NCI-H2171 treated with DMSO at 0.1 percent for 48 hours (cell line): ENCODE results near the gene GTF2A1.
A peak's percentile ranks its signal among the peaks of the same experiment; 100 is the strongest.
"Not testable (repeated sequence)": the region's sequence is repeated elsewhere in the genome, so short reads cannot be mapped to it uniquely, and the experiment has no call there.

ENCODE experiments used
- DNase-seq: peaks from one replicate; lab custom pipeline; 2025; lab: John Stamatoyannopoulos, UW

The GTF2A1 gene

DNA sequence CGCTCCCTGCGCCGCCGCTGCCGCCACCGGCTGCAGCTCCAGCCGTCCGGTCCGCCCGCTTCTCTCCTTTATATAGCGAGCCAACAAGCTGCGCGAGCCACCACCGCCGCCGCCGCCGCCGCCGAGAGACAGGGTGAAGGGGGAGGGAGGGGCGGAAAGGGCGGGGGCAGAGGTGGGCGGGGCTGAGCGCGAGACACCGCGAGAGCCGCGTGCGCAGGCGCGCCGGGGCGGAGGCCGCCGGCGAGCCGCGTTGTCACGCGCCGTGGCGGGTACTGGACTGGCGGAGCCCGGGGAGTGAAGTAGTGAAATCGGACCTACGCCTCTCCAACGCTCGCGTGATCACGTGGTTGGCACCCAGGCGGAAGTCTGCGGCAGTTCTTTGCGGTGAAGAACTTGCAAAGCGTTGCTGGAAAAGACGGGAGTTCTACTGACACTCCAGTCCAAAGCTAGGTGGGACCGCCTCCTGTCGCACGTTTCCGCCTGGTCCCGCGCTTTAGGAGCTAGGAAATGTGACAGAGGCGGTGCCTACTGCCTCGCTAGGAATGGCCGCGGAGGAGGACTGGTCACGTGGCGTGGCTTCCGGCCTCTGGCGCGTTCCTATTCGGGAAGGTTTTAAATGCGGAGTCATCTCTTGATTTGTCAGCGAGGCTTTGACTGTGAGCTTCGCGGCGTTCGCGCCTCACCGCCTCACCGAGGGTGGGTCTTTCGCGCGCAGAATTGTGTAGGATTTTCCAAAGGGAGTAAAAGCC, at the start of gene GTF2A1:
TSS of gene GTF2A1 (minus strand) at position 130 of the 749 bp plus-strand sequence. CDS start 441 bp downstream, outside the sequence.
- DNase-seq = peak; percentile 100

DNA sequence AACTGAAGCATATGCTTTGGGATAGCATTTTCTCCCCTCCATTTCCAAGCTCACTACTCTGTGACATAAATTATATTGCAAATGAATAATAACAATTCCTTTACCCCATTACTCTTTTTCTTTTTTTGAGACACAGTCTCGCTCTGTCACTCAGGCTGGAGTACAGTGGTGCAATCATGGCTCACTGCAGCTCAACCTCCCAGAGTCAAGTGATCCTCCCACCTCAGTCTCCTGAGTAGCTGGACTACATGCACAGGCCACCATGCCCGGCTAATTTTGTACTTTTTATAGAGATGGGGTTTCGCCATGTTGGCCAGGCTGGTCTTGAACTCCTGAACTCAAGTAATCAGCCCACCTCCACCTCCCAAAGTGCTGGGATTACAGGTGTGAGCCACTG, 49.2 kb upstream of the GTF2A1 start:
- DNase-seq = no peak

DNA sequence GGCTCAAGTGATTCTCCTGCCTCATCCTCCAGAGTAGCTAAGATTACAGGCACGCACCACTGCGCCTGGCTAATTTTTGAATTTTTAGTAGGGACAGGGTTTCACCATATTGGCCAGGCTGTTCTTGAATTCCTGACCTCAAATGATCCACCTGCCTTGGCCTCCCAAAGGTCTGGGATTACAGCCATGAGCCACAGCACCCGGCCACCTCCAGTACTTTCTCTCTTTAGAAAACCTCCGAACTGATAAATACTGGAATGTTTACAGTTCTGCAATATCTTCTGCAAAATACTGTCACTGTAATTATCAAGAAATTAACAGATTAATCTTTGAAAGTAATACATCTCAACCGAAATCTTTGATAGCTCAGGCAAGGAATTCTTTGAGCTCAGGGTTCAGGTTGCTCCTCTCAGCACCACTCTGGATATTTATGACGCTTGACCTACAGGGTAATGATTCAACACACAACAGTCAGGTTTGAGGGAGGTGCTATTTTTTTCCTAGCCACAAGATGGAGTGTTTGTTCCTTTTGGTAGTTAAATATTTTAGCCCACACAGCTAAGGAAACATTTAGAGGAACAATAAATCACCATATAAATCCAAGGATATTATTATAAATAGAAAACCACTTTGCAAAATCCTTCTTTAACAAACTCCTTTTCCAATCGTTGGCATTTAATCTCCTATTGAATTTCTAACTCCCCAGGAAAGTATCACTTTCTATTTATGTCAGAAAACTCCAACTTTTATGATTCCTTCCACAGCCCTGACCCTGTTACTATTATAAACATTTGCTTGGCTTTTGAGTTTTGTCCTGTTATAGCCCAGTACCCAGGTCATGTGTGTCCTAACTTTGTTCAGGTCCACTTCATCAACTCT, 48.6 kb upstream of the GTF2A1 start:
- DNase-seq = peak; percentile 83

DNA sequence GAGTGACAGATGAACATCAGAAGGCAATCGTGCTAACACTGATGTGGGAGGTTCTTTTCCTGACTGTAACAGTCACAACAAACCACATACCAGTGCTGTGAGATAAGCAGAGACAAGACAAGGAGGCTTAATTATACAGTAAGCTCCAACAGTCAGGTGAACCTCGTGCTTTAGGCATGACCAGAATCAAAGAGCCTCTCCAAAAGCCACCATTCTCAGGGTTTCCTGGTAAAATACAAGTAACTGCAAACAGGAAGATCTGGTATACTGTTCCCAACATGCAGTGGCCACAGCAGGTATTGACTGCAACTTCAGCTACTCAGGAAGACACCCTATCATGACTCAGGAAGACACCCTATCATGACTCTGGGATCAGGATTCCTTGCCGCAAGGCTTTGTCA, 47.3 kb upstream of the GTF2A1 start:
- DNase-seq = no peak

DNA sequence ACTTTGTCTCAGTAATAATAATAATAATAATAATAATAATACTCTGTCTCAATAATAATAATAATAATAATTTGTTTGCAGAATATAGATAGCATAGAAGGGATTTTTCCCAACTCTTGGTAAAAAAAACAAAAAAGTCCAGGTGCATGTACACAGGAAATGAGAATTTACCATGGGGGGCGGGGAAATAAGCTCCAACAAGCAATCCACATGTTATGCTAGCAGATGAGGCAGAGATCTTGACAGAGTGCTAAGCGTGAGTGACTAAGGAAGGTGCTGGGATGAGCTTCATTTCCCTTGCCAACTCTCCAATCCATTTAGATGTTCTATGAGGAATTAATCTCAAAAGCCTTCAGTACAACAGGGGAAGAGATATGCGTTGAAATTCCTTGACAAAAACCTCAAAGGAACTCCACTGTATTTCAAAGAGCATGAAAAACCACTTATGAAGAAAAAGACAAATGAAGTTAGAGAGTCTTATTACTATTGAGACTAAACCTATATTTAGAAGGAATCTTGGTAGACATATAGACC, 44.9 kb upstream of the GTF2A1 start:
- DNase-seq = no peak

DNA sequence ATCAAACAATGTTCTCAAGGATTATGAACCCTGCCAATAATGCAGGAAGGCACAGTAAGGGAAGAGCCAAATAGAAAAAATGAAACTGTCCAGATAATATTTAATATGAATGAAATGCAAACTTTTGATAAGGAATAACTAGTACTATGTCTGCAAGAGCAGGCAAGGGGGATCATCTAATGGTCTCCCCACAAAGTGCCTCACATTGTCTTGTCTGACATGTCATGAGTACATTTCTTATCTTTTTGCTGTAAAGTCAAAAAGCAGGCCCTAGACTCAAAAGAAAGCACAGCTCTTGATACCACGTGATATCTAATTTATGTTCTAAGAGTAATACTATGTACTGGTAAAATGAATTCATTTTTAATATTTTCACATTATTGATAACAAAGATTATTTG, 43.9 kb upstream of the GTF2A1 start:
- no peak for DNase-seq

DNA sequence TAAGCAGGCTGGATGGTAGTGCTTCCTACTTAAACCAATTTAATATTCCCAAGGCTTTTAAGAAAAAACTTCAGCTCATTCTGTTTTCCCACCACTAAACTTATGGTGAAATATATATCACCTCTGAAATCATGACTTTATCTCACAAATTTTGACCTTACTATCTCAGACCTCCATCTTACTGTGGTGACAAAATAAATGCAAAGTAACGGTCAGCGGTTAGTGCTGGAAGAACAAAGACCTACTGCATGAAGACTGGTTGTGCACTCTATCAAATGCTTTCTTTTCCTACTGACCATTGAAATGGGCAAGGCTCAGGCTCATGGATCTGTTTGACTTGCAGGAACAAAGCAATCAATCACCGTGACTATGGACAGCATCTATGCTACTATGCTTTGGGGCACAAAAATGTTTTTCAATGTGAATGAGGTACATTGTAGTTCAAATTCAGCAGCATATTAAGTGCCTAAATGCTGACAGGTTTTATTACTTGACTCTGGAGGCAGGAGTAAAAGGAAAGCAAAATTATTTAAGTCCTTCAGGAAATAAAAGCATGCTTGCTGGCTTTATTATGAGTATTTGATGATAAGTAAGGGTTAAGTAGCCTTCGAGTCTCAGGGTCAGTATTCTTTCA, 43.1 kb upstream of the GTF2A1 start:
- no peak for DNase-seq

DNA sequence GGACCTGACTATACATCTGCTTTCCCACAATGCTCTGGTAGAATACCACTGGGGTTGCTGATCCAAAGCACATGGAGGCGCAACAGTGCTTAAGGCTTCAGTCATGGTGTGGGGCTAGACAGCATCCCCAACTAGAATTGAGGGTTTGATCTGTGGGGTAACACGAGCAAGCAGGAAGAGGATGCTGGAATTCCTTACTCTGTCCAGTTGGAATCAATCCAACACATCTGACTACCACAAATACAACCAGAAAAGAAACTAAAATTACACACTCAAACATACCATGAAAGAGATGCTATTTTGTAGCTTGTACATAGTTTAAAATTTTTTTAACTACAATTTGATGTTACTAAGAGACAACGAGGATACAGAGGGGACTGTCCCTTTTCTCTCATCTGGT, 40.4 kb upstream of the GTF2A1 start:
- no peak for DNase-seq

DNA sequence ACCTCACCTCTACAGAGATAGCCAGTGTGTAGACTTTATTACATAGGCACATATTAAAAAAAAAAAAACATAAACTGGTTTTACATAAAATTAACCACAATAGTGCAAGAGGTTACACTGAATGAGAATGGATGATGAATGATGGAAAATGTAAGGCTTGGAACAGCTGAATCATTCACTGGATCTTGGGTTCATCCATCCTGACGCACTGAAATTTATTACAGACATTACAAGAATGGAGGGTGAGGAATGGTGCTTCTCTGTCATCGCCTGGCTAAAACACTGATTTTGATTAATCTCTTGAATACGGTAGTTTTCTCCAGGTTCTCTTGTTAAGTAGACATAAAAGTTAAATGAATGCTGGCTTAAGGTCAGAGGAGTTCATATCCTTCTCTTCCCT, 40.0 kb upstream of the GTF2A1 start:
- DNase-seq = no peak

DNA sequence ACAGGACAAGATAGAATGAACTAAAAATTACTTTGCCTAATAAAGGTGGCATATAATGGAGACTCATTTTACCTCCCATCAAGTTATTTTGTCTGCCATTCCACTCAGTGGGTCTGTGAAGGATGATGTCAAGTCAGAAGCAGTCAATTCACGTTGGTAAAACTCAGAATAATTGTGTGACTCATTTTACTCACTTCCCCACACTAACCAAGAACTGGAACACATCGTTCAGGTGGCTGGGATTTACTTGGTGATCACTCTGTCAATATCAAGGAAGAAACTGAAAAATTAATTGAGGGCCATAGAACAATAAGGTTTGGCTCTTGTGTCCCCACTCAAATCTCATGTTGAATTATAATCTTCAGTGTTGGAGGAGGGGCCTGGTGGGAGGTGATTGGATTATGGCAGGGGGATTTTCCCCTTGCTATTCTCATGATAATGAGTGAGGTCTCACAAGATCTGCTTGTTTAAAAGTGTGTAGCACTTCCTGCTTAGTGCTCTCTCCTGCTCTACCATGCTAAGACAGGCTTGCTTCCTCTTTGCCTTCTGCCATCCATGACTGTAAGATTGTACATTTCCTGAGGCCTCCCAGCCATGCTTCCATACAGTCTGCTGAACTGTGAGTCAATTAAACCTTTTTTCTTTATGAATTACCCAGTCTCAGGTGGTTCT, 35.7 kb upstream of the GTF2A1 start:
- no peak for DNase-seq

DNA sequence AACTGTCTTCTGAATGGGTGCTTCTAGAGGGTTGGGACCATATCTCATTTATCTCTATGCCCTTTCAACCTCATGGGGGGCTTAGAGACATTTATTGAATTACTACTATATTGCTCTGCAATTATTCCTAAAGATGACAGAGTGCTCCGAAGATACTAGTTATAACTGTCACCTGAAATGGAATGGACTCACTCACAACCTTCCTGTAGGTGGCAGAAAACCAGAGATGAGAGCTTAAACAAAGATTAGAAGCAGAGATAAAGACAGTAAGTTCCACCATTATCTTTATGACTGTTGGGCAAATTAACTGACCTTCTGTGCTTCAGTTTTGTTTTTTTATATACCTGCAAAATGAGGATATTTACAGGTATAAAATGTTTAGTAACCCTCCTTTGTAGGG, 31.5 kb upstream of the GTF2A1 start:
- DNase-seq = peak; percentile 27

DNA sequence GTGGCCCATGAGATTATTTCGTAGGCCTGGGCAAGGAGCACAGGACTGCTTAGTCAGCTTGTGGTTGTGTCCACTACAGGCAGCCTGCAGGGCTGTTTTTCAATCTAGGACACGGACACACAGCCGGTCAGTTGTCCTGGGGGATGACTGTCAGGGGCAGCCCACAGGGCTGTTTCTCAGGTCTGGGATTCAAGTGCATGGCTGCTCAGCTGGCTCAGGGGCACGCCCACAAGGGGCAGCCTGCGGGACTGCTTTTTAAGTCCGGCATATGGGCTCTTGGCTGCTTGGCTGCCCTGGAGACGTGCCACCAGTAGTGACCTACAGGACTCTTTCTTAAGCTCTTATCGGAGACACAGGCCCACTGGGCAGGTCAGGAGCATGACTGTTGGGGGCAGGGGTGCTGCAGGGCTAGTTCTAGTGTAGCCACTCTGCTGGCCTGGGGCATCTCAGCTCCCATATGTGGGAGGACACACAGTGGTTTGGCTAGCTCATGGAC, 26.6 kb upstream of the GTF2A1 start:
- DNase-seq = no peak

DNA sequence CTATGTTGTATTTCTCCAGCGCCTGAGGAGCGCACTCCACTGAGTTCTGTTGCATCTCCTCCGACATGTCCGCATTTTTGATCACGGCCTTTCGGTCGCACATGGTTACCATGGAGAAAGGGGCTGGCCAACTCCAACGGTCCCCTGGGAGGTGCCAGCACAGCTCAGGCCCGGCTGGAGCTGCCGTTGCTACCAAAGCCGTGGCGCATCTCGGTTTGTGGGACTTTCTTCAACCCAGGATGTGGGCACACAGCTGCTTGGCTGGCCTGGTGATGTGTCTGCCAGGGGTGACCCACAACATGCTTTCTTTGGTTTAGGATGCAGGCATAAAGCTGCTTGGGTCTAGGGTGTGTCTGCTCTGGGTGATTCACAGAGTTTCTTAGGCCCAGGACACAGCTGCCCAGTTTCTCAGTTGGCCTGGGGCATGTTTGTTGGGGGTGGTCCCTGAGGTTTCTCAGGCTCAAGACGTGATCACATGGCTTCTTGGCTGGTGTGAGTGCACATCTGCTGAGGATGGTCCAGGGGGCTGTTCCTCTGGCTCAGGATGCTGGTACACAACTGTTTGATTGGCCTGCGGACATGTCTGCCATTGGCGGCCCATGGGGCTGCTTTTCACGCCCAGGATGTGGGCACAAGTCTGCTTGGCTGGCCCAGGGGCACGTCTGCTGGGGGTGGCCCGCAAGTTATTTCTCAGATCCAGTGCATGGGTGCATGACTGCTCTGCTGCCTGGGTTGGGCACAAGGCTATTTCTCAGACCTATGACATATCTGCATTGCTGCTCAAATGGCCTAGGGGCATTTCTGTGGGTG, 25.9 kb upstream of the GTF2A1 start:
- no peak for DNase-seq

DNA sequence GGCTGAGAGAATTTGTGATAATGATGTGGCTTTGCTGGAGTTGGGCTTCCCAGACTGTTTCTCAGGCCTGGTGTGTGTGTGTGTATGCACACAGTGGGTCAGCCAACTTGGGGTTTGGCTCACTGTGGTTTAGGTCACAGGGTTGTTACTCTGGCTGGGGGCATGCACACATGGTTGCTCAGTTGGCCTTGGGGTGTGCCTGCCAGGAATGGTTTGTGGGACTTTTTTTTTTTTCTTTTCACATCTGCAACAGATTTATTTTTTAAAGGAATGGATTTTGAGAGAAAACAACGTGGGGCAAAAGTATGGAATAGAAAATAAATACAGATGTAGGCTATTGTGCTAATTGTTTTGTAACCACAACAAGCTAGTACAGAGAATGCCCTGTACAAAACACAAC, 25.0 kb upstream of the GTF2A1 start:
- DNase-seq = no peak

DNA sequence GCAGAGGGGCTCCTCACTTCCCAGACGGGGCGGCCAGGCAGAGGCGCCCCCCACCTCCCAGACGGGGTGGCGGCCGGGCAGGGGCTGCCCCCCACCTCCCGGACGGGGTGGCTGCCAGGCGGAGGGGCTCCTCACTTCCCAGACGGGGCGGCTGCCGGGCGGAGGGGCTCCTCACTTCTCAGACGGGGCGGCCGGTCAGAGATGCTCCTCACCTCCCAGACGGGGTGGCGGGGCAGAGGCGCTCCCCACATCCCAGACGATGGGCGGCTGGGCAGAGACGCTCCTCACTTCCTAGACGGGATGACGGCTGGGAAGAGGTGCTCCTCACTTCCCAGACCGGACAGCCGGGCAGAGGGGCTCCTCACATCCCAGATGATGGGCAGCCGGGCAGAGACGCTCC, 23.7 kb upstream of the GTF2A1 start:
- DNase-seq = not testable (repeated sequence)

DNA sequence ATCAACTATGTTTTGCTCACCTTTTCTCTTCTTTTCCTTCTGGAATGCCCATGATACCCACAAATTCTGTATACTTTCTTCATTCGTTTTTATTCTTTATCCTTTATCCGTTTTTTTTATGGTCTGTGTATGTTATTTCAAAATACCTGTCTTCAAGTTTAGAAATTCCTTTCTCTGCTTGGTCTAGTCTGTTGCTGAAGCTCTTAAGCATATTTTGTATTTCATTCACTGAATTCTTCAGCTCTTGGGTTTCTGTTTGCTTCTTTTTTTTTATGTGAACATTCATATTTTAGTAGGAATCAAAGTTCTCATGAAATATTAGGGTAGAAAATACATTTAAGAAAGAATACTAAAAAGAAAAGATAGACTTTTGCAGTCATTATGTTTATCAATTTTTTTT, 22.7 kb upstream of the GTF2A1 start:
- DNase-seq = no peak

DNA sequence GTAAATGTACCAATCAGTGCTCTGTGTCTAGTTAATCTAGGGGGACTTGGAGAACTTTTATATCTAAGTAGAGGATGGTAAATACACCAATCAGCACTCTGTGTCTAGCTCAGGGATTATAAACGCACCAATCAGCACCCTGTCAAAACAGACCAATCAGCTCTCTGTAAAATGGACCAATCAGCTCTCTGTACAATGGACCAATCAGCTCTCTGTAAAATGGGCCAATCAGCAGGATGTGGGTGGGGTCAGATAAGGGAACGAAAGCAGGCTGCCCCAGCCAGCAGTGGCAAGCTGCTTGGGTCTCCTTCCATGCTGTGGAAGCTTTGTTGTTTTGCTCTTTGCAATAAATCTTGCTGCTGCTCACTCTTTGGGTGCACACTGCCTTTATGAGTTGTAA, 16.1 kb upstream of the GTF2A1 start:
- not testable (repeated sequence) for DNase-seq

DNA sequence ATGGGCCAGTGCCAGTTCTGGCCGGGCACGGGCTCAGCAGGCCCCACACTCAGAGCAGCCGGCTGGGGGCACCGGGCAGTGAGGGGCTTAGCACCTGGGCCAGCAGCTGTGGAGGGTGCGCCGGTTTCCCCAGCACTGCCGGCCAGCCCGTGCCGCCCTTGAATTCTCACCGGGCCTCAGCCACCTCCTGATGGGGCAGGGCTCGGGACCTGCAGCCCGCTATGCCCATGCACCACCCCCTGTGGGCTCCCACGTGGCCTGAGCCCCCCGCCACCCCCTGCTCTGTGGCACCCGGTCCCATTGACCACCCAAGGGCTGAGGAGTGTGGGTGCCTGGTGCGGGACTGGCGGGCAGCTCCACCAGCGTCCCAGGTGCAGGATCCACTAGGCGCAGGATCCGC, 15.4 kb upstream of the GTF2A1 start:
- no peak for DNase-seq

DNA sequence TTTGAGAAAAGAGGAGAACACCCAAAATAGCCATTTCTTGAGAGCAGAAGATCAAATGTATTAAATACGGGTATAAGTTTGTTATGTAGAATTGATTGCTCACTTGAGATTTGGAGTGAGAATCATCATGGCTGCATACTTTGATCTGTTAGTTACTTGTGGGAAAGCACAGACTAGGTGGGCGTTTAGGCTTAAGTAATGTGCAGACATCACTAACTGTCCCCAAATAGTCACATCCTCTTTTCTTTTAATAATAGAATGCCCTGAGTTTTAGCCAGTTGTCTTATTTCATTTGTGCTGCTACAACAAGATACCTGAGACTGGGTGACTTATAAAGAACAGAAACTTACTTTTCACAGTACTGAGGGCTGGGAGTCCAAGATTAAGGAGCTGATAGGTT, 14.3 kb upstream of the GTF2A1 start:
- no peak for DNase-seq

DNA sequence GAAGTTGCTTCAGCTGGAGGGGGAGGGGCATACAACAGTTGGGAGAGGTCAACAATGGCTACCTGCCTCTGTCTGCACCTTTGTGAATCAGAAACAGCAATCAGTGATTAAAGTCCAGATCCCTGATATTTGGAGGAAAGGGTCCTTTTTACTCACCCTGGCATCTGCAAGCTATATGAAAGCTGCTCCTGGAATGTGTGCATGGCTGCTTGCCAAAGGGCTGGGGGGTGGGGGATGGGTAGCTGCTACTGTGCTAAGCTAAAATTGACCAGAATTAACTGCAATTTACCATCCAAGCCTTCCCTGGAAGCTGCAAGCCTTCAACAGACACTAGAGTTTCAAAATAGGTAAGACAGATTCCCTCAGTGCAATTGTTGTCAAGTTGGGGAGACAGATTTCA, 13.5 kb upstream of the GTF2A1 start:
- DNase-seq = no peak

DNA sequence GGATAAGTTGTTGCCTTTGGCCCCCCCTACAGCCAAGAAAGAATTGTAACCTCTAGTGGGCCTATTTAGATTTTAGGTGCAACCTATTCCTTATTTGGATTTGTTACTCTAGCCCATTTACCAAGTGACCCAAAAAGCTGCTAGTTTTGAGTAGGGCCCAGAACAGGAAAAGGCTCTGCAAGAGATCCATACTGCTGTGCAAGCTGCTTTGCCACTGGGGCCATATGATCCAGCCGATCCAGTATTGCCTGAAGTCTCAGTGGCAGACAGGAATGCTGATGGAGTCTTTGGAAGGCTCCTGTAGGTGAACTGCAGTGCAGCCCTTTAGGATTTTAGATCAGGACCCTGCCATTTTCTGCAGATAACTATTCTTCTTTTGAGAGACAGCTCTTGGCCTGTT, 12.9 kb upstream of the GTF2A1 start:
- DNase-seq = no peak
